IPS-18a (cell line): ENCODE data around the gene BACH2.
"Not testable (repeated sequence)": the region's sequence is repeated elsewhere in the genome, so short reads cannot be mapped to it uniquely, and the experiment has no call there.

Source experiments
- H3K27ac ChIP-seq: one replicate; pipeline ENCODE4 v1.5.1; 2013; ENCODE audit warnings: low read length
- H3K27me3 ChIP-seq: one replicate; pipeline ENCODE4 v1.6.1; 2013; ENCODE audit warnings: mild to moderate bottlenecking, low read length; ENCODE audit not compliant: control insufficient read depth, insufficient read depth
- H3K36me3 ChIP-seq: one replicate; pipeline ENCODE4 v1.6.1; 2013; ENCODE audit warnings: low read depth, low read length; ENCODE audit not compliant: control insufficient read depth
- H3K4me1 ChIP-seq: one replicate; pipeline ENCODE4 v1.6.1; 2013; ENCODE audit warnings: low read depth, low read length; ENCODE audit not compliant: control insufficient read depth
- H3K4me3 ChIP-seq: one replicate; pipeline ENCODE4 v1.5.1; 2013; ENCODE audit warnings: low read length
- H3K9ac ChIP-seq: one replicate; pipeline ENCODE4 v1.6.1; 2013; ENCODE audit warnings: mild to moderate bottlenecking, low read length, moderate library complexity
- H3K9me3 ChIP-seq: one replicate; pipeline ENCODE4 v1.6.1; 2013; ENCODE audit warnings: low read depth, low read length; ENCODE audit not compliant: control insufficient read depth

Gene BACH2

DNA sequence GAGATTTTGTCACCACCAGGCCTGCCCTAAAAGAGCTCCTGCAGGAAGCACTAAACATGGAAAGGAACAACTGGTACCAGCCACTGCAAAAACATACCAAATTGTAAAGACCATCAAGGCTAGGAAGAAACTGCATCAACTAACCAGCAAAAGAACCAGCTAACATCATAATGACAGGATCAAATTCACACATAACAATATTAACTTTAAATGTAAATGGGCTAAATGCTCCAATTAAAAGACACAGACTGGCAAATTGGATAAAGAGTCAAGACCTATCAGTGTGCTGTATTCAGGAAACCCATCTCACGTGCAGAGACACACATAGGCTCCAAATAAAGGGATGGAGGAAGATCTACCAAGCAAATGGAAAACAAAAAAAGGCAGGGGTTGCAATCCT, 240.7 kb downstream of the BACH2 start:
- H3K27me3 ChIP-seq, H3K36me3 ChIP-seq, H3K4me1 ChIP-seq, H3K4me3 ChIP-seq, H3K27ac ChIP-seq, H3K9ac ChIP-seq: not testable (repeated sequence)
- peaks cover 14% of the 10 kb centered on the region for H3K9me3 ChIP-seq

GRCh38 chr6:90054193-90054592, 242.4 kb downstream of the BACH2 start:
- not testable (repeated sequence) for H3K9ac ChIP-seq, H3K4me3 ChIP-seq, H3K36me3 ChIP-seq, H3K4me1 ChIP-seq, H3K27ac ChIP-seq, H3K27me3 ChIP-seq
- H3K9me3 ChIP-seq = peaks cover 14% of the 10 kb centered on the region

DNA sequence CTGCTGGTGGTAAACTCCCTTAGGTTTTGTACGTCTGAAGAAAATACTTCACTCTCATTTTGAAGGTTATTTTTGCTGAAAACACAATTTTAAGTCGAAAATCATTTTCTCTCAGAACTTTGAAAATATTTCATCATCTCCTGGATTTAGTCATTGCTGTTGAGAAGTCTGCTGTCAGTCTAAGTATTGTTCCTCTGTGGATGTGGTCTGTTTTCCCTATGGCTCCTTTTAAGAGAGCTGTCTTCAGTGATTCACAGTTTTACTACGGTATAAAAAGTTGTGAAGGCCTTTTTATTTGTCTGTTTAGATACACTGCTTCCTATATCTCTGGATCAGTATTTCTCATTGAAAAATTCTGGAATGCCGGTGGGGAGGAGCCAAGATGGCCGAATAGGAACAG, 243.0 kb downstream of the BACH2 start:
- H3K27me3 ChIP-seq = no peaks in the 10 kb centered on the region
- H3K9me3 ChIP-seq = peaks cover 14% of the 10 kb centered on the region
- H3K27ac ChIP-seq = no peak overlapping the region
- H3K4me3 ChIP-seq = no peak overlapping the region
- no peaks in the 10 kb centered on the region for H3K4me1 ChIP-seq
- no peaks in the 10 kb centered on the region for H3K36me3 ChIP-seq
- H3K9ac ChIP-seq = no peak overlapping the region

GRCh38 chr6:90049295-90049694, 247.3 kb downstream of the BACH2 start:
- H3K4me1 ChIP-seq = peaks cover 6% of the 10 kb centered on the region
- H3K9me3 ChIP-seq = peaks cover 12% of the 10 kb centered on the region
- H3K36me3 ChIP-seq = no peaks in the 10 kb centered on the region
- H3K27ac ChIP-seq = no peak overlapping the region
- no peak overlapping the region for H3K4me3 ChIP-seq
- no peaks in the 10 kb centered on the region for H3K27me3 ChIP-seq
- H3K9ac ChIP-seq = no peak overlapping the region

- H3K27me3 ChIP-seq = no peaks in the 10 kb centered on the region
- H3K9me3 ChIP-seq = peaks cover 3% of the 10 kb centered on the region
- H3K4me1 ChIP-seq = peaks cover 8% of the 10 kb centered on the region
- H3K4me3 ChIP-seq = no peak overlapping the region
- no peak overlapping the region for H3K27ac ChIP-seq
- H3K9ac ChIP-seq = no peak overlapping the region
- no peaks in the 10 kb centered on the region for H3K36me3 ChIP-seq
Measured at GRCh38 chr6:90048206-90048967, 248.3 kb downstream of the BACH2 start.

- Histone ChIP-seq H3K4me3 (no peak overlapping the region), H3K9ac (no peak overlapping the region), H3K36me3 (no peaks in the 10 kb centered on the region), H3K4me1 (peaks cover 8% of the 10 kb centered on the region), H3K27ac (no peak overlapping the region), H3K27me3 (no peaks in the 10 kb centered on the region), H3K9me3 (no peaks in the 10 kb centered on the region)
Measured at GRCh38 chr6:90045535-90045934, 251.1 kb downstream of the BACH2 start.

DNA sequence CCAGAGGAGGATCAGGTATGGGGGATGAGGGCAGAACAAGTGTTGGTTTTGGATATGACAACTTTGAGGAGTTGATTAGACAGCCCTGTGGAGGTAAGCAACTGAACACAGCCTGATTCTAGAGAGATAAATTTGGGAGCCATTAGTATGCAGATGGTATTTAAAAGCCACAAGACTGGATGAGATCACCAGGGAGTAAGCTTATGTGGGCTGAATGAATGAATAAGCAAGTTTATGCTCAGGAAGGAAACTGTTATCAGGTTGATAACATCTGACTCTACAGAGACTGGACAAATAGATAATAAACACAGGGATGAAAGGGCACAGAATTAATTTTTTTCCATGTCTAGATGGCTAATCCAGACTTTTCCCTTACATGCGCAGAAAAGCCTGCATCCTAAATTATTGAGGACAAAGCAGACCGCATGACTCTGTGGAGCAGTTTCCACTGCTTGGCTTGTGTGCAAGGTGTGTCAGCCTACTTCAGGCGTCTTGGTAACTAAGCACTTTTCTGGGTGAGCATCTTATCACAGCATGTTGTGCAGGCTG, 251.7 kb downstream of the BACH2 start:
- no peak overlapping the region for H3K27ac ChIP-seq
- no peak overlapping the region for H3K4me3 ChIP-seq
- no peaks in the 10 kb centered on the region for H3K27me3 ChIP-seq
- H3K9me3 ChIP-seq = no peaks in the 10 kb centered on the region
- no peak overlapping the region for H3K9ac ChIP-seq
- no peaks in the 10 kb centered on the region for H3K36me3 ChIP-seq
- H3K4me1 ChIP-seq = peaks cover 8% of the 10 kb centered on the region

DNA sequence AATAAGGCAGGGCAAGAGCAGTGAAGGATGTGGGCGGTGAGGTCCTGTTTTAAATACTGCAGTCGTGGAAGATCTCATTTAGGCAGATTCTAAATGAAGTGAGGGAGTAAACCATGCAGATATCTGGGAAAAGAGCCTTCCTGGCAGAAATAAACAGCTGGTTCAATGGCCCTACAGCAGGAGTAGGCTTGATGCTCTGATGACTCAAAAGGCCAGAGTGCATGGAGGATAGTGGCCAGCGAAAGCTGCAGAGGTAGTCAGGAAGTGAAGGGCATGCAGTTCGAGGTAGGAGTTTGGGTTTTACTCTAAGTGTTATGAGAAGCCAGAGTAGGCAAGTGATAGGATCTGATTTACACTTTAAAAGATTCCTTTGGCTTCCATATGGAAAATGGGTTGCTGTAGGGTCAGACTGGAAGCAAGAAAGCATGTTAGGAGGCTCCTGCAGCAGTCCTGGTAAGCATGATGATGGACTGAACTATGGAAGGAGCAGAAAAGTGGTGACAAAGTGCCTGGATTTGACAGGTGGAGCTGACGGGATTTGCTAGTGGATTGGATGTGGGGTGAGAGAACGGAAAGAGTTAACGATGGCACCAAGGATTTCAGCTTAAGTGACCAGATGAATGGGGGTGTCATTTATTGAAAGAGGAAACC, 252.3 kb downstream of the BACH2 start:
- no peaks in the 10 kb centered on the region for H3K9me3 ChIP-seq
- H3K4me1 ChIP-seq = peaks cover 8% of the 10 kb centered on the region
- H3K27ac ChIP-seq = no peak overlapping the region
- no peaks in the 10 kb centered on the region for H3K36me3 ChIP-seq
- H3K4me3 ChIP-seq = no peak overlapping the region
- H3K9ac ChIP-seq = no peak overlapping the region
- no peaks in the 10 kb centered on the region for H3K27me3 ChIP-seq

DNA sequence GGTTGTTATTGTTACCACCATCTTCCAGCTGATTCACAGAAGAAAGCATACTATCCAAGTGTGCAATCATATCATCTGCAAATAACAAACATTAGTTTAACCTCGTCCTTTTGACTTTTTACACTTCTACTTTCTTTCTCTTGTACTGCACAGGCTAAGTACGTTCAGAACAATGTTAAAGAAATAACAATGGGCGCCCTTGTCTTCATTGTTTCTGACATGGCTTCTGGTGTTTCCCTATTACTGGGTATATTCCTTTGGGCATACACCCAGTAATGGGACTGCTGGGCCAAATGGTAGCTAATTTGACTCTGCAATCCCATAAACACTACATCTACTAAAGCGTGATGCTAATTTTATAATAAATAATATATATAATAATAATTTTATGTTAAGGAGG, 255.7 kb downstream of the BACH2 start:
- H3K36me3 ChIP-seq = no peaks in the 10 kb centered on the region

GRCh38 chr6:90039911-90040310, 256.7 kb downstream of the BACH2 start:
- Histone ChIP-seq H3K9me3 (no peaks in the 10 kb centered on the region), H3K4me3 (no peak overlapping the region)

More for the DNA sequence above, 255.7 kb downstream of the BACH2 start:
- no peak overlapping the region for H3K9ac ChIP-seq
- peaks cover 8% of the 10 kb centered on the region for H3K4me1 ChIP-seq
- no peaks in the 10 kb centered on the region for H3K9me3 ChIP-seq
- no peak overlapping the region for H3K4me3 ChIP-seq
- no peaks in the 10 kb centered on the region for H3K27me3 ChIP-seq
- H3K27ac ChIP-seq = no peak overlapping the region

GRCh38 chr6:90038961-90039653, 257.5 kb downstream of the BACH2 start:
- no peaks in the 10 kb centered on the region for H3K27me3 ChIP-seq
- no peak overlapping the region for H3K27ac ChIP-seq

More at GRCh38 chr6:90039911-90040310, 256.7 kb downstream of the BACH2 start:
- no peak overlapping the region for H3K27ac ChIP-seq
- no peak overlapping the region for H3K9ac ChIP-seq
- no peaks in the 10 kb centered on the region for H3K36me3 ChIP-seq
- peaks cover 7% of the 10 kb centered on the region for H3K4me1 ChIP-seq
- no peaks in the 10 kb centered on the region for H3K27me3 ChIP-seq

More at GRCh38 chr6:90038961-90039653, 257.5 kb downstream of the BACH2 start:
- Histone ChIP-seq H3K36me3 (no peaks in the 10 kb centered on the region), H3K9ac (no peak overlapping the region), H3K4me1 (no peaks in the 10 kb centered on the region), H3K4me3 (no peak overlapping the region), H3K9me3 (no peaks in the 10 kb centered on the region)
